Activated naive CD4-positive, alpha-beta T cell treated with anti-CD3 and anti-CD28 coated beads, Interleukin-2, amount 10 ng/mL, durations not matched to agents 7 days and 5 days (primary cell): ENCODE data around the gene TUBD1.
"Not testable (repeated sequence)": the region's sequence is repeated elsewhere in the genome, so short reads cannot be mapped to it uniquely, and the experiment has no call there.

Experiments used
- CTCF ChIA-PET: fragments of 350-600 bp; sonication (Branson Sonifier 250); formaldehyde crosslinking; loops from one replicate; lab custom pipeline; 2021; ENCODE audit warnings: antibody characterized with exemption; lab: Charles Lee
- DNase-seq: peaks from one replicate; pipeline ENCODE4 v3.0.0-alpha.2; 2020
- H3K27ac Mint-ChIP-seq: one replicate; pipeline ENCODE4 v1.8.0; 2021; ENCODE audit warnings: mild to moderate bottlenecking, moderate library complexity, mixed read lengths
- H3K27me3 Mint-ChIP-seq: one replicate; pipeline ENCODE4 v1.8.0; 2021; ENCODE audit warnings: mild to moderate bottlenecking, mixed read lengths
- H3K36me3 Mint-ChIP-seq: one replicate; pipeline ENCODE4 v1.8.0; 2021; ENCODE audit warnings: mixed read lengths
- H3K4me1 Mint-ChIP-seq: one replicate; pipeline ENCODE4 v1.8.0; 2021; ENCODE audit warnings: mixed read lengths
- H3K4me3 Mint-ChIP-seq: one replicate; pipeline ENCODE4 v1.8.0; 2021; ENCODE audit warnings: mild to moderate bottlenecking, moderate library complexity, mixed read lengths
- H3K9me3 Mint-ChIP-seq: one replicate; pipeline ENCODE4 v1.8.0; 2021; ENCODE audit warnings: mixed read lengths

The TUBD1 gene

GRCh38 chr17:59893676-59894100 is 945 bp upstream of the TUBD1 start:
- Mint-ChIP-seq H3K36me3 (peaks cover 19% of the 10 kb centered on the region), H3K9me3 (no peaks in the 10 kb centered on the region), H3K27me3 (peaks cover 3% of the 10 kb centered on the region), H3K27ac (peak overlapping the region; percentile 98), H3K4me1 (peaks cover 54% of the 10 kb centered on the region), H3K4me3 (peak overlapping the region; percentile 99)
- CTCF ChIA-PET = interaction anchor here (0.6 to 1.0 kb wide), 3 partner anchors 19 to 142 kb away, joined by 3 read pairs; no protein-coding TSS in a partner anchor
- no peak for DNase-seq

GRCh38 chr17:59892251-59892923 is 356 bp downstream of the TUBD1 start:
- Mint-ChIP-seq H3K4me3 (peak overlapping the region; percentile 99), H3K27me3 (peaks cover 3% of the 10 kb centered on the region), H3K9me3 (no peaks in the 10 kb centered on the region), H3K4me1 (peaks cover 54% of the 10 kb centered on the region), H3K36me3 (peaks cover 22% of the 10 kb centered on the region), H3K27ac (peak overlapping the region; percentile 98)
- CTCF ChIA-PET = interaction anchor here (0.7 to 1.2 kb wide), 4 partner anchors 20 to 145 kb away, joined by 3 to 4 read pairs (median 3); no protein-coding TSS in a partner anchor
- DNase-seq = no peak

DNA sequence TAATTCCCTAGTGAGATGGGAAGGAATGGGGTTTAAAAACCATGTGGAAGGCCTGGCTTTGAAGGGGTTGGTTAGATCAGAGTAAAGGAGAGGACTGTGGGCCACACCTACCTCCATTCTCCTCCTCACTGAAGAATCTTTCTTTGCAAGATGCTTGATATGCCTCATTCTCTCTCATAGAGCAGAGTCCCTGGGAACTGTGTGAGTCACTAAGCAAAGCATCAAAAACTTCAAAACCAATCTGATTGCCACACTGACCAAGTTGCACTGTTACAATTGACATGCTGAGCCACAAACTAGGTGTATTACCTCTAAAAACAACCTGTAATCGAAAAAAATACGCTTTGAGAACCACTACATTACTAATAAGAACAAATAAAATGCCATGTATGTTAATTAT is 2.0 kb downstream of the TUBD1 start:
- H3K4me1 Mint-ChIP-seq = peaks cover 47% of the 10 kb centered on the region
- H3K27ac Mint-ChIP-seq = no peak overlapping the region
- CTCF ChIA-PET = interaction anchor here (0.5 to 1.2 kb wide), 2 partner anchors 15 to 23 kb away, joined by 4 to 5 read pairs; no protein-coding TSS in a partner anchor
- DNase-seq = no peak
- H3K36me3 Mint-ChIP-seq = peaks cover 26% of the 10 kb centered on the region
- H3K4me3 Mint-ChIP-seq = peak overlapping the region; percentile 26
- peaks cover 3% of the 10 kb centered on the region for H3K27me3 Mint-ChIP-seq
- no peaks in the 10 kb centered on the region for H3K9me3 Mint-ChIP-seq

- no peak overlapping the region for H3K27ac Mint-ChIP-seq
- CTCF ChIA-PET = no interaction called here
- H3K9me3 Mint-ChIP-seq = no peaks in the 10 kb centered on the region
- no peak overlapping the region for H3K4me3 Mint-ChIP-seq
- peaks cover 33% of the 10 kb centered on the region for H3K36me3 Mint-ChIP-seq
- peaks cover 3% of the 10 kb centered on the region for H3K27me3 Mint-ChIP-seq
- peaks cover 31% of the 10 kb centered on the region for H3K4me1 Mint-ChIP-seq
- DNase-seq = no peak
These were observed 4.5 kb downstream of the TUBD1 start for GRCh38 chr17:59888145-59888750.

- Mint-ChIP-seq H3K4me1 (peaks cover 9% of the 10 kb centered on the region), H3K9me3 (no peaks in the 10 kb centered on the region), H3K27ac (no peak overlapping the region), H3K4me3 (no peak overlapping the region), H3K27me3 (no peaks in the 10 kb centered on the region), H3K36me3 (peaks cover 33% of the 10 kb centered on the region)
- no peak for DNase-seq
- CTCF ChIA-PET = no interaction called here
These were observed 7.9 kb downstream of the TUBD1 start for GRCh38 chr17:59884861-59885260.

- no peaks in the 10 kb centered on the region for H3K9me3 Mint-ChIP-seq
- H3K27ac Mint-ChIP-seq = no peak overlapping the region
- DNase-seq = no peak
- peaks cover 27% of the 10 kb centered on the region for H3K36me3 Mint-ChIP-seq
- CTCF ChIA-PET = no interaction called here
- H3K4me3 Mint-ChIP-seq = no peak overlapping the region
- H3K4me1 Mint-ChIP-seq = no peaks in the 10 kb centered on the region
- no peaks in the 10 kb centered on the region for H3K27me3 Mint-ChIP-seq
These were observed 14.1 kb downstream of the TUBD1 start for GRCh38 chr17:59878624-59879023.

- no peaks in the 10 kb centered on the region for H3K27me3 Mint-ChIP-seq
- H3K4me3 Mint-ChIP-seq = no peak overlapping the region
- H3K9me3 Mint-ChIP-seq = no peaks in the 10 kb centered on the region
- CTCF ChIA-PET = no interaction called here
- peaks cover 27% of the 10 kb centered on the region for H3K36me3 Mint-ChIP-seq
- no peak for DNase-seq
- no peak overlapping the region for H3K27ac Mint-ChIP-seq
- no peaks in the 10 kb centered on the region for H3K4me1 Mint-ChIP-seq
These were observed 14.8 kb downstream of the TUBD1 start for GRCh38 chr17:59877965-59878364.

DNA sequence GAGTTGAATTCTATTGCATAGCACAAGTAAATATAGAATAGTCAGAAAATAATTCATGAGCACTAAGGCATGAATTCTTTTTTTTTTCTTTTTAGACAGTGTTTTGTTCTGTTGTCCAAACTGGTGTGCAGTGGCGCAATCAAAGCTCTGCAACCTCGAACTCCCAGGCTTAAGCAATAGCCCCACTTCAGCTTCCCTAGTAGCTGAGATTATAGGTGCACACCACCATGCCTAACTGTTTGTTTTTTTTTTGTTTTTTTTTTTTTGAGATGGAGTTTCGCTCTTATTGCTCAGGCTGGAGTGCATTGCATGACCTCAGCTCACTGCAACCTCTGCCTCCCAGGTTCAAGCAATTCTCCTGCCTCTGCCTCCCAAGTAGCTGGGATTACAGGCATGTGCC is 16.6 kb downstream of the TUBD1 start:
- no peak overlapping the region for H3K4me3 Mint-ChIP-seq
- no peak overlapping the region for H3K27ac Mint-ChIP-seq
- no peaks in the 10 kb centered on the region for H3K4me1 Mint-ChIP-seq
- no peak for DNase-seq
- CTCF ChIA-PET = interaction anchor here (0.7 to 1.8 kb wide), 3 partner anchors 15 to 128 kb away, joined by 5 to 8 read pairs (median 5); no protein-coding TSS in a partner anchor
- H3K36me3 Mint-ChIP-seq = peaks cover 28% of the 10 kb centered on the region
- no peaks in the 10 kb centered on the region for H3K27me3 Mint-ChIP-seq
- H3K9me3 Mint-ChIP-seq = no peaks in the 10 kb centered on the region

DNA sequence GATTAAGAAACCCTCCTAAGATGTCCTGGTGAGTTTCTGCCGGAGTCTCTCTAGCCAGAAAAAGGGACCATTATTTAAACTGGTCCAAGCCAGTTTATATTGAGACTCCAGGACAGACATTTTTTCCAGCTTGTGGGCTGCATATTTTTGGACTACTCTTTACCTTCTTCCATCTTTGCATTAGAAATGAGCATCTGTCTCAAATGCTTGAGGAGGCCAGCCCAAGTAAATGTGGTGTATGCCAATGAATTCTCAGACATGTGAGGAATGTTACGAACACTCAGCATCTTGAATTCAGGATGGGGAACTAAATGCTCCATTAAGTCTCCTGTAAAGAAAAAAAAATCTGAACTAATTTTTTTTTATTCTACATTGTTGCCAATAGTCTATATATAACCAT is 18.4 kb downstream of the TUBD1 start:
- CTCF ChIA-PET = no interaction called here
- H3K27ac Mint-ChIP-seq = no peak overlapping the region

DNA sequence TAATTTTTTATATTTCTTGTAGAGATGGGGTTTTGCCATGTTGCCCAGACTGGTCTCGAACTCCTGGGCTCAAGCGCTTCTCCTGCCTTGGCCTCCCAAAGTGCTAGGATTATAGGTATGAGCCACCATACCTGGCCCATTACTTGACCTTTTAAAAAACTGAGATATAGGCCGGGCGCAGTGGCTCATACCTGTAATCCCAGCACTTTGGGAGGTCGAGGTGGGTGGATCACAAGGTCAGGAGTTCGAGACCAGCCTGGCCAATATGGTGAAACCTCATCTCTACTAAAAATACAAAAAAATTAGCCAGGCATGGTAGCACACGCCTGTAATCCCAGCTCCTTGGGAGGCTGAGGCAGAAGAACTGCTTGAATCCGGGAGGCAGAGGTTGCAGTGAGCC is 19.3 kb downstream of the TUBD1 start:
- H3K27me3 Mint-ChIP-seq, H3K9me3 Mint-ChIP-seq, DNase-seq, CTCF ChIA-PET, H3K4me3 Mint-ChIP-seq, H3K4me1 Mint-ChIP-seq, H3K27ac Mint-ChIP-seq: not testable (repeated sequence)
- peaks cover 22% of the 10 kb centered on the region for H3K36me3 Mint-ChIP-seq

More for the DNA sequence above, 18.4 kb downstream of the TUBD1 start:
- Mint-ChIP-seq H3K4me3 (no peak overlapping the region), H3K4me1 (no peaks in the 10 kb centered on the region), H3K36me3 (peaks cover 22% of the 10 kb centered on the region), H3K9me3 (no peaks in the 10 kb centered on the region), H3K27me3 (no peaks in the 10 kb centered on the region)
- no peak for DNase-seq

DNA sequence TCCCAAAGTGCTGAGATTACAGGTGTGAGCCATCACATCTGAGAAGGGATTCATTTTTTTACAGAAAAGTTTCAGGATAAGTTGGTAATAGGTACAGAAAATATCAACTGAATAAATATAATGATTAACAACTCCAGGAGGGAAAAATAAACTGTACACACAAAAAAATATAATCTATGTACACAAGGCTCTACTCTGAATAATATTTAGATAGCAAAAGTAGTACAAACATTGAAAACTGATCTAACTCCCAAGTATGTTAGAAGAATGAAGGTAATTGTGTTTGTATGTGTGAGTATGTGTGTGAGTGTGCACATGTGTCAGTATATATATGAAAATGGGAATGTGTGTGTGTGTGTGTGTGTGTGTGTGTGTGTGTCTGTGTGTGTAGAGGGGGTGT is 20.4 kb downstream of the TUBD1 start:
- no peaks in the 10 kb centered on the region for H3K9me3 Mint-ChIP-seq
- DNase-seq = no peak
- no peak overlapping the region for H3K4me3 Mint-ChIP-seq
- H3K36me3 Mint-ChIP-seq = peaks cover 16% of the 10 kb centered on the region
- H3K27me3 Mint-ChIP-seq = no peaks in the 10 kb centered on the region
- H3K4me1 Mint-ChIP-seq = no peaks in the 10 kb centered on the region
- H3K27ac Mint-ChIP-seq = no peak overlapping the region
- CTCF ChIA-PET = interaction anchor here (0.7 to 2.5 kb wide), 2 partner anchors 125 to 537 kb away, joined by 3 to 6 read pairs; no protein-coding TSS in a partner anchor

DNA sequence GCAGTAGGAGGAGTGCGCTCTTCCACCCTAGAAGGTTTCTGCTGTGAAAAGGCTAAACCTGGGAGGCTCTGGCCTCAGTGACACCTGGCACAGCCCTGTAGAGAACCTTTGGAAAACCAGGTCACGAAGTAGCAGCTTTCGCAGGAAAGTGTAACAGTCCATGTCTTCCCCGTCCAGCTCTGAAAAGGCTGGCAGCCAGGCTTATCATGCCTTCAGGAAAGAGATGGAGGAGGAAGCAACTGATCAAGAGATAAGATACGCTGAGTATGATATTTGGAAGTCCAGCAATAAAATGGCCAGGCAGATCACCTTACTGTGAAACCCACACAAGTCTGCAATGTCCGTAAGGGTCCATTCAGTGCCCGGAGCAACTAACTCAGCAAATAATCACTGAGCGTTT is 22.3 kb downstream of the TUBD1 start:
- no peaks in the 10 kb centered on the region for H3K4me1 Mint-ChIP-seq
- DNase-seq = no peak
- no peaks in the 10 kb centered on the region for H3K9me3 Mint-ChIP-seq
- no peak overlapping the region for H3K27ac Mint-ChIP-seq
- H3K4me3 Mint-ChIP-seq = no peak overlapping the region
- H3K27me3 Mint-ChIP-seq = no peaks in the 10 kb centered on the region
- CTCF ChIA-PET = interaction anchor here (1.6 to 2.5 kb wide), 2 partner anchors 10 to 124 kb away, joined by 6 to 7 read pairs; no protein-coding TSS in a partner anchor
- peaks cover 13% of the 10 kb centered on the region for H3K36me3 Mint-ChIP-seq

- H3K9me3 Mint-ChIP-seq = no peaks in the 10 kb centered on the region
- DNase-seq = no peak
- no peaks in the 10 kb centered on the region for H3K27me3 Mint-ChIP-seq
- H3K36me3 Mint-ChIP-seq = peaks cover 14% of the 10 kb centered on the region
- no peak overlapping the region for H3K27ac Mint-ChIP-seq
- CTCF ChIA-PET = interaction anchor here (1.3 to 1.9 kb wide), 3 partner anchors 10 to 123 kb away, joined by 3 to 7 read pairs (median 6); no protein-coding TSS in a partner anchor
- H3K4me1 Mint-ChIP-seq = no peaks in the 10 kb centered on the region
- H3K4me3 Mint-ChIP-seq = no peak overlapping the region
These were observed 22.9 kb downstream of the TUBD1 start for GRCh38 chr17:59869941-59870218.

- CTCF ChIA-PET = interaction anchor here (0.7 to 2.1 kb wide), 2 partner anchors 111 to 116 kb away, joined by 3 to 5 read pairs; no protein-coding TSS in a partner anchor
- no peak overlapping the region for H3K4me3 Mint-ChIP-seq
- H3K27me3 Mint-ChIP-seq = no peaks in the 10 kb centered on the region
- H3K36me3 Mint-ChIP-seq = peaks cover 23% of the 10 kb centered on the region
- H3K9me3 Mint-ChIP-seq = no peaks in the 10 kb centered on the region
- no peak overlapping the region for H3K27ac Mint-ChIP-seq
- no peak for DNase-seq
- peaks cover 9% of the 10 kb centered on the region for H3K4me1 Mint-ChIP-seq
These were observed 29.1 kb downstream of the TUBD1 start for GRCh38 chr17:59863616-59864015.
